GM18868 (cell line): ENCODE results near the gene TEX51.

Experiments used
- ATAC-seq: cut with Tn5 transposase; IDR thresholded peaks from one replicate; pipeline ENCODE4 v1.9.1; 2021; ENCODE audit warnings: mild to moderate bottlenecking, moderate library complexity; ENCODE audit not compliant: unreplicated experiment

The TEX51 gene

DNA sequence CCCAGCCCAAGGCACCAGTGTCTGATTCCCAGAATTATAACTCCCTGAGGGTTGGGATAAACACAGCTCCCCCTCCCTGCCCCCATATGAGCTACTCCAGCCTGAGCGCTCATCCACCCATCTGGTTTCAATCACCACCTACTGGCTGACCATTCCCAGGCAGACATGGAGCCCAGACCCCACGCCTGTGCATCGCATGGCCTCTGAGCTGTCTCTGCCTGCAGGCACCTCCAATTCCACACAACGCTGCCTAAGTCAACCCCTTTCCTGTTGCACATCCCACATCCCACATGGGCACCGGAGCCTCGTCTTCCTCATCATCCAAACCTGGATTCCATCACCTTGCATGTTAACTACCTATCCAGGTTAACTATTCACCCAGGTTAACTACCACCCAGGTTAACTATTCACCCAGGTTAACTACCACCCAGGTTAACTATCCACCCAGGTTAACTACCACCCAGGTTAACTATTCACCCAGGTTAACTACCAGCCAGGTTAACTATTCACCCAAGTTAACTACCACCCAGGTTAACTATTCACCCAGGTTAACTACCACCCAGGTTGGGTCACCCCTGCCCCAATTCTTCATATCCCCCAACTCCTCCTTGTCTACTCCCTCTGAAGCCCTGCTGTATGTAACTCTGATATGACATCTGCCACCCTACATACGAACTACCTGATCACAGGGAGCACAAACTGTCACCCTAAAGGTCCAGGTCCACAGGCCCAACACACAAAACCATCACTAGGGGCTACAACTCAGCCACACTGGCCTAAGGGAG, 47.8 kb downstream of the TEX51 start:
- ATAC-seq: no peak

DNA sequence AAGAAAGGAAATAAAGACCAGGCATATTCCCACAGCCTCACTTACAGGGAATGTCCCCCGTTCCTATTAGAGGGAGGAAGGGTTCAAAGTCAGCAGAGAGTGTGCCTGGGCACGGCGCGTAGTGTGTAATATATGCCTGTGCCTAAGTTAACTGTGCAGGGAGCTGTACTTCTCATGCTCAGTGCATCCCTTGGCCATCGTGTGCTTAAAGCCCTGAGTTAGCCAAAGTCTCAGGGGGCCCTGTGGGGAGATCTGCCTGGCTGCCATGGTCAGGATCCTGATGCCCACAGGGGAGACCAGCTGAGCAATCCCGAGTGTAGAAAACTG, 48.4 kb downstream of the TEX51 start:
- no peak for ATAC-seq

DNA sequence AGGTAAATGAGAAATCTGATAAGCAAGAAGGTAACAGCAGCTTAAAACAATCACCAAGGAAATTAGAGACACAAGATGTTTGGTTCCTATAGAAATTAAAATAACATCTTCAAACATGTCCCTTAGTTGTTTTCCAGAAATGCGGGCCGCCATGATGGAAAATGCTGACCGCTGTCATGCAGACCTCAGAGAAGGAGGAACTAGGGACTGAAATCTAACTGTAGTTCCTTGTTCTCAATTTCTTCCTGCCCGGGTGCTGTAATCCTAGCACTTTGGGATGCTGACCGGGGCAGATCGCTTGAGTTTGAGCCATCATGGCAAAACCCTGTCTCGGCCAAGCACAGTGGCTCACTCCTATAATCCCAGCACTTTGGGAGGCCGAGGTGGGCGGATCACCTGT, 51.1 kb downstream of the TEX51 start:
- no peak for ATAC-seq

DNA sequence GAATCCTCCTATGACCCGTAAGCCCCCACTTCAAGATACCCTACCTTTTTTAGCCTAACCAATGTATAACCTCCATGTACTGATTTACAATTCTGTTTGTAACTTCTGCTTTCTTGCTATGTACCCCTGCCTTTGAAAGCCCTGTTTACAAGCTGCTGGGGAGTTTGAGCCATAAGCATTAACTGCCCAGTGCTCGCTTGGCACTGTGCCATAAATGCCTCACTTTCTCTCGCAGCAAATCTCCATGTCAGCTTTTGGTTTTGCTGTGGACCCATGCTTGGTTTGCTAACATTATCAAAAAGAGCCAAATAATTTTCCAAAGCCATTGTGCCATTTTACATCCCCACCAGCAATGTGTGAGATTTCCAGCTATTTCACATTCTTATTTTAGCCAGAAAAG, 51.8 kb downstream of the TEX51 start:
- no peak for ATAC-seq
